Hindlimb muscle (tissue), 1 donor: ENCODE data around the gene CEP72. TPM values are rescaled to one million over a fixed set of nuclear protein-coding genes. Genes with fewer than 3 reads are reported as not detected.
"Not testable (repeated sequence)": the region's sequence is repeated elsewhere in the genome, so short reads cannot be mapped to it uniquely, and the experiment has no call there.

Experiments
- DNase-seq: peaks from one replicate; pipeline ENCODE4 v3.0.0-alpha.2; 2013
- polyA plus RNA-seq: library from polyadenylated mRNA; unstranded; fragments of 120-200 nt; gene quantifications from one replicate; pipeline ENCODE4 v1.2.1, GENCODE V29; 2013; ENCODE audit not compliant: insufficient read length

CEP72 gene
- polyA plus RNA-seq, 1 donor, result 3.6 TPM

GRCh38 chr5:685262-686171, 73.4 kb downstream of the CEP72 start:
- DNase-seq, result no peak

DNA sequence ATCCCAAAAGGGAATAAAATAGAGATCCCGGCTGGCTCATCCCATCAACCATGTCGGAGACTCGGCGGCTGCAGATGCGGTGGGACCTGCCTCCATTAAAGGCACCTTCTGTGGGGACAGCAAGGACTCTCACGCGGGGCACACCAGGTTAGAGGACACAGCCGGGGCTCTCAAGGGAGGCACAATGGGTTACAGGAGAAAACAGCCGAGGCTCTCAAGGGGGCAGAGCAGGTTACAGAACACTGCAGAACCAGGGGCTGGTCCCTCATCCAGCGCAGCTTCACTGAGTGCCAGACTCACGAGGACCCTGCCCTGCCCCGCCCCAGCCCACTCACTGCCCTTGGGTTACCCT, 74.0 kb downstream of the CEP72 start:
- DNase-seq, result not testable (repeated sequence)

DNA sequence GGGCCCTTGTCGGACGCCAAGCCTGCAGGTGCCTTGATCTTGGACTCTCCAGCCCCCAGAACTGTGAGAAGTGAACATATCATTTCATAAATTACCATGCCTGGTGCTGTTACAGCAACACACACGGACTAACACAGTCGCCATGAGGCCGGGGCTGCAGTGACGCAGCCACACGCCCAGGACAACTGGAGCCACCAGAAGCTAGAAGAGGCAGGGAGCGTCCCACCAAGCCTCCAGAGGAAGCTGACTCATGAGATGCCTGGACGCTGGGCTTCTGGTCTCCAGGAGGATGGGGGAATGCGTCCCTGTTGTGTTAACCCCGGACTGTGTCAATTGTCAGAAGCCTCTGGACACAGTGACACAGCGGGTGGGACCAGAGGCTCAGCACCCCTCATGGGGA, 74.8 kb downstream of the CEP72 start:
- not testable (repeated sequence) for DNase-seq

- DNase-seq, result not testable (repeated sequence)
Measured at GRCh38 chr5:688348-689010, 76.3 kb downstream of the CEP72 start.

GRCh38 chr5:690293-690692, 78.2 kb downstream of the CEP72 start:
- not testable (repeated sequence) for DNase-seq

DNA sequence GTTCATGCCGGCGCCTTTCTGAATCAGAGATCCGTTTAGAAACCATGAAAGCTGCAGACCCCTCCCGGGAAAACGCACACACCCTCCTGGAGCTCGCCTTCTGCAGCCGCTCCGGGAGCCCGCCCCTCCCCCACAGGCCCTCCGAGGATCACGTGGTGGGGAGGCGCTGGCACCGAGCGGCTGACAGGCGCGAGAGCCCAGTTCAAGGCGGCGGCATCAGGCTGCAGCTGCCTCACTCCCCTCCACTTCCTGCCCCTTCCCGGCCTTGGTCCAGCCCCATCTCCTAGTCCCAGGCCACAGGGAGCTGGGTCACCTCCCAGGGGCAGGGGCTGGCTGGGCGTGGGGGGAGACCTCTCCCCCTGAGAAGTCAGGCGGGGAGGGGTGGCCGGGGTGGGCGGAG, 78.9 kb downstream of the CEP72 start:
- DNase-seq, result not testable (repeated sequence)

DNA sequence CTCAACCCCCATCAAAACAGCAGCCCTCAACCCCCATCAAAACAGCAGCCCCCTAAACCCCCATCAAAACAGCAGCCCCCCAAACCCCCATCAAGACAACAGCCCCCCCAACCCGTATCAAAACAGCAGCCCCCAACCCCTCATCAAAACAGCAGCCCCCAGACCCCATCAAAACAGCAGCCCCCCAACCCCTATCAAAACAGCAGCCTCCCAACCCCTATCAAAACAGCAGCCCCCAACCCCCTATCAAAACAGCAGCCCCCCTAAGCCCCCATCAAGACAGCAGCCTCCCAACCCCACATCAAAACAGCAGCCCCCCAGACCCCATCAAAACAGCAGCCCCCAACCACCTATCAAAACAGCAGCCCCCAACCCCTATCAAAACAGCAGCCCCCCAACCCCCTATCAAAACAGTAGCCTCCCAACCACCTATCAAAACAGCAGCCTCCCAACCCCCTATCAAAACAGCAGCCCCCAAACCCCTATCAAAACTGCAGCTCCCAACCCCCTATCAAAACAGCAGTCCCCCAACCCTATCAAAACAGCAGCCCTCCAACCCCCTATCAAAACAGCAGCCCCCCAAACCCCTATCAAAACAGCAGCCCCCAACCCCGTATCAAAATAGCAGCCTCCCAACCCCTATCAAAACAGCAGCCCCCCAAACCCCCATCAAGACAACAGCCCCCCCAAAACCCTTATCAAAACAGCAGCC, 79.8 kb downstream of the CEP72 start:
- no peak for DNase-seq

DNA sequence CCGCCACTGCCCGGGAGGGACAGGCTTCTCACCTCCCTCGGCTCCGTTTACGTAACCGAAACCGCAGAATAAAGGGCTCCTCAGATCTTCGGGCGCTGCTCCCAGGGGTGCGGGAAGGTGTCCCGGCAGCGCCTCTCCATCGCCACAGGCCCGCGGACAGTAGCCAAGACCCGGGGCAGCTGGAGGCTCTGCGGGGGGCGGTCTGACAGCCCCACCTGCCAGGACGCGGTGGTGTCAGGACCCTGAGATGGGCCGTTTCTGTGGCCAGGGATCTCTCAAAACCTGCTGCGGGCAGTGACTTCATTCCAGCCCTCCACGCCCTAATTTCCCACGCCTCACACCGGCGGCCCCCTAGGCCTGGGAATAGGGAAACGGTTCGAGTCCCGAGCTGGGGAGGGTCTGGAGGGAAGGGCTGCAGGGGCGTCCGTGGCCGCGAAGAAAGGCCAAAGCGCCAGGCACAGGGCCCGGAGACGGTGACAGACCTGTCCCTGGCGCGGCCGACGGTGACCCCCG, 80.4 kb downstream of the CEP72 start:
- not testable (repeated sequence) for DNase-seq

DNA sequence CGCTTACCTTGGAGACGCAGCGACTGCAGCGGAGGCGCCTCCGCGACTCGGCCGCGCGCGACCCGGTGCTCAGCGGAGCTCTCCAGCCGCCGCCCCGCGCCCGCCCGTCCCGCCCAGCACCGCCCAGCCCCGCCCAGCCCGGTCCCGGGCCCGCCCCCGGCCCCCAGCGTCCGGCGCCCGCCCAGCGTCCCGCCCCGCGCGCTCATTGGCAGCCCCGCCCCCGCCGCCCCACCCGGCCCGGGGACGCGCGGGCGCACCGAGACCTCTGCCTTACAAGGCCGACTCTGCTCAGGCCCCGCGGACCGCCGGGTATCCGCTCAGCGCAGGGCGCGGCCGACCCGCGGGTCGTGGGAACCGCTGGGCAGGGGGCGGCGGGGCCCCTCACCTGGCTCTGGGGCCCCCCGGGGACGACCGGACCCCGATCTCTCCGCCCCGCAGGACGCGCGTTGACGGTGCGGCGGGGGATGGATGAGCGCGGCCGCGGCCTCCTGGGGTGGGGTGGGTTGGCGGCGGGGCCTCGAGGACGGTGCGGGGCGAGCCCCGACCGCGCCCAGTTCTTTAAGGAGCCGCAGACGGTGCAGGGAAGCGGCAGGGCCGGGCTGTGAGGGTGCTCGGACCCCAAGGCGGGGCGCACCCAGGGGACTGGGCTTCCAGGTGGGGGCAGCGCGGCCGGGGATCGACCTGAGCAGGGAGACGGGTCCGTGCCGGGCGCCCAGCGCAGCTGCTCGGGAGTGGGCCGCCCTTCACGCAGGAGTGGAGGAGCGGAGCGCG, 81.3 kb downstream of the CEP72 start, which contains the start of gene TPPP:
Gene TPPP (minus strand): TSS at position 82 of the 771 bp plus-strand sequence. CDS start 15,292 bp downstream, outside the sequence.
- DNase-seq, result peak; percentile 56

DNA sequence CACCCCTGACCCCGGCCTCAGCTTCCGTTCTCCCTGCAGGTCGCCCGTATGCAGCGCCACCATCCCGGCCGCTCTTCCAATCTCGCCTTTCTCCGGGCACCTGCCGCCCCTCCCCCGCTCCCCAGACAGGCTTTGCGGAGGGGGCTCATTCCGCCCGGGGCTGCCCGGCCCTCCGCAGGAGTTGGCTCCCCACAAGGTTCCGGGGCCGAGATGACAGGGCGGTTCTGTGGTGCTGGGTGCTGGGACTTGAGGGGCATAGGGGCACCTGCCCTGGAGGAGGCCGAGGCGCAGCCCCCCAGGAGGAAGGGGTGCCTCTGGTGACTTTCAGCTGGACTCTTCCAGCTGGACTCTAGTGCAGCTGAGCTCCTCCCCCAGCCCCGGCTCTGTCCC, 81.9 kb downstream of the CEP72 start:
- not testable (repeated sequence) for DNase-seq

DNA sequence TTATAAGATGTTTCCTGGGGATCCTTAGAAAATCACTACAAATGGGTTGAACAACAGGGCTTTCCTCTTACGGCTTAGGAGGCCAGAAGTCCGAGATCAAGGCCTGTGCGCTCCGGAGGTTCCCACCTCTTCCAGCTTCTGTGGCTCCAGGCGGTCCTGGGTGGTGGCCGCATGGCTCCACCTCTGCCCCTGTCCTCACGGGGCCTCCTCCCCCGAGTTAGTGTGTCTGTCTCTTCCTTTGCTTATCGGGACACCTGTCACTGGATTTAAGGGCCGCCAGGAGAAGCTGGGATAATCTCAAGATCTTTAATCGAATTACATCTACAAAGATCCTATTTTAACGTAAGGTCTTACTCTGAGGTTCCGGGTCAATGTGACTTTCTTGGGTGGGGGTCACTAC, 83.3 kb downstream of the CEP72 start:
- not testable (repeated sequence) for DNase-seq

GRCh38 chr5:696191-696590, 84.1 kb downstream of the CEP72 start:
- not testable (repeated sequence) for DNase-seq

- DNase-seq, result not testable (repeated sequence)
Measured at GRCh38 chr5:696753-697702, 84.9 kb downstream of the CEP72 start.

Other genes starting within 250 kb of the CEP72 start
- 42.1 TPM for gene EXOC3, start 169.2 kb upstream of the CEP72 start, polyA plus RNA-seq
- 2.8 TPM for gene SLC9A3, start 87.9 kb upstream of the CEP72 start, polyA plus RNA-seq
- gene TPPP, start 81.0 kb downstream of the CEP72 start, polyA plus RNA-seq, result 7.7 TPM
- gene ZDHHC11B, start 172.4 kb downstream of the CEP72 start, polyA plus RNA-seq, result 7.3 TPM
- 6.3 TPM for gene ZDHHC11, start 238.6 kb downstream of the CEP72 start, polyA plus RNA-seq